NCI-H2196 treated with DMSO at 0.1 percent for 48 hours (cell line): Measurements from ENCODE around the gene UBL4A.

Experiments
- DNase-seq: peaks from one replicate; lab custom pipeline; 2025; ENCODE audit not compliant: unreplicated experiment; lab: John Stamatoyannopoulos, UW

The UBL4A gene

GRCh38 chrX:154483325-154483724 lies 3.1 kb downstream of the UBL4A start:
- no peak for DNase-seq

GRCh38 chrX:154482786-154483185 lies 3.6 kb downstream of the UBL4A start:
- DNase-seq = no peak

GRCh38 chrX:154481911-154482601 lies 4.4 kb downstream of the UBL4A start:
- no peak for DNase-seq

GRCh38 chrX:154481195-154481594 lies 5.2 kb downstream of the UBL4A start:
- no peak for DNase-seq

GRCh38 chrX:154478728-154479622 lies 7.4 kb downstream of the UBL4A start, which contains the start of gene LAGE3:
Gene LAGE3 (minus strand): TSS chrX:154479281. CDS start chrX:154478915, 366 bp downstream.
- peak; percentile 70 for DNase-seq

GRCh38 chrX:154477891-154478477 lies 8.4 kb downstream of the UBL4A start:
- no peak for DNase-seq

- no peak for DNase-seq
Observed at GRCh38 chrX:154476821-154477220, 9.6 kb downstream of the UBL4A start.

GRCh38 chrX:154473683-154474082 lies 12.7 kb downstream of the UBL4A start:
- no peak for DNase-seq

GRCh38 chrX:154472685-154473632 lies 13.5 kb downstream of the UBL4A start:
- no peak for DNase-seq

GRCh38 chrX:154471839-154472684 lies 14.4 kb downstream of the UBL4A start:
- no peak for DNase-seq

GRCh38 chrX:154470914-154471568 lies 15.4 kb downstream of the UBL4A start:
- DNase-seq = no peak

- no peak for DNase-seq
Observed at GRCh38 chrX:154470434-154470833, 16.0 kb downstream of the UBL4A start.

GRCh38 chrX:154469880-154470279 lies 16.5 kb downstream of the UBL4A start:
- DNase-seq = no peak

GRCh38 chrX:154469114-154469513 lies 17.3 kb downstream of the UBL4A start:
- no peak for DNase-seq

- DNase-seq = no peak
Observed at GRCh38 chrX:154468217-154468616, 18.2 kb downstream of the UBL4A start.

GRCh38 chrX:154467556-154467955 lies 18.9 kb downstream of the UBL4A start:
- DNase-seq = no peak

GRCh38 chrX:154466907-154467306 lies 19.5 kb downstream of the UBL4A start:
- no peak for DNase-seq

GRCh38 chrX:154466036-154466435 lies 20.4 kb downstream of the UBL4A start:
- DNase-seq = no peak

GRCh38 chrX:154465601-154466000 lies 20.8 kb downstream of the UBL4A start:
- no peak for DNase-seq
